GM12892 (cell line): Measurements from ENCODE around the gene CNTN4.

Experiments used
- POLR2A ChIP-seq: IDR thresholded peaks from 2 replicates; pipeline ENCODE4 v1.6.1; 2011; ENCODE audit warnings: low read depth, low read length, control low read depth
- POLR2AphosphoS5 ChIP-seq: IDR thresholded peaks from 2 replicates; pipeline ENCODE4 v1.6.1; 2011; ENCODE audit warnings: low read depth, low read length, control low read depth
- TAF1 ChIP-seq: IDR thresholded peaks from 2 replicates; pipeline ENCODE4 v1.6.1; 2011; ENCODE audit warnings: low read depth, mild to moderate bottlenecking, control low read depth, low read length, borderline replicate concordance

DNA sequence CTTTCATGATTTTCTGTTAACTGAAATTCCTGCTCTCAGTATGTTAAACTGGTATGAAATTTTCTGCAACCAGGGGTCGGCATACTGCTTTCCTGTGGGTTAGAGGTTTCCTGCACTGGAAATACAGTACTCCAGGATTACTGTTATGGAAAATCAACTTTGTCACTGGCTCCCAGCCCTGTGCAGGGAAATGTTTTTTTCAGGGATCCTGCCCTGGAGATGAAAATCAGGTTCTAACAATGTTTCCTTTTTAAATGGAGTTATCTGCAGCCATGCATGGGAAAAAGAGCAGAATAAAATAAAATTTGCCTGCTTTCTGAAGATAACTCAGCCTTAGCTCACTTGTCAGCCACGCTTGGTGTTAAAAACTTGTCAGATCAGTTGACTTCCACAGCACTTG, 791.1 kb downstream of the CNTN4 start:
- TF ChIP-seq POLR2A (no peak), POLR2AphosphoS5 (no peak), TAF1 (no peak)
